GM15510 (cell line): ENCODE data around the gene POM121L2.

ENCODE experiments used
- POLR2A ChIP-seq: IDR thresholded peaks from 3 replicates; pipeline ENCODE4 v1.6.1; 2011; ENCODE audit warnings: borderline replicate concordance; ENCODE audit not compliant: insufficient read length; ENCODE audit errors: extremely low read depth

Gene POM121L2

DNA sequence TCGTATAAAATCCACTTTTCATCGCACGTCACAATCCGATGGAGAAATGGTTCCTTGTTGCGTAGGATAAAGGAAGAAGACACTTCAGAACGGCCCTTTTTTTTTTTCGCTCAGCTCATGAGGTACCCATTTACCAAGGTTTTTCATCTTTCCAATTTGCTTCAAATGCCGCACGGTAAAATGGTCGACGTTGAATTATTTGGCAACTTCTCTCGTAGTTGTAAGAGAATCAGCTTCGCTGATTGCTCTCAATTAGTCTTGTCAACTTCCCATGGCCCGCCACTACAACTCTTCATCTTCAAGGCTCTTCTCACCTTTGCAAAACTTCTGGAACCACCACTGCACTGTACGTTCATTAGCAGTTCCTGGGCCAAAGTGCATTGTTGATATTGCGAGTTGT is 28.8 kb downstream of the POM121L2 start:
- no peak for TF ChIP-seq POLR2A

DNA sequence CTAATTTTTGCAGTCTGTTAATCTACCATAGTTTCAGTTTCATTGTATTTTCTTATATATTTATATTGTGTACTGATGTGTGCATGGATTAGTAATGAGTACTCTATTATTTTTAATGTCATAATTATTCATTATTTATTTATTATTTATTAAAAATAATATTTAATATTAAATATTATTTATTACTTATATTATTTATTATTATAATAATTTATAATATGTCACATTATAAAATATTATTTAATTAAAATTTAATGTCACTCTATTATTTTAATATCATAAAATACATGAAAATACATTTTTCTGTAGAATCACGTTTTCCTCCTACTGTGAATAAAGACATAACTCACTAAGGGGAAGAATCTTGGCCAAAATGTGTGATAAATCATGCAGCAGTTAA is 30.5 kb downstream of the POM121L2 start:
- no peak for TF ChIP-seq POLR2A

DNA sequence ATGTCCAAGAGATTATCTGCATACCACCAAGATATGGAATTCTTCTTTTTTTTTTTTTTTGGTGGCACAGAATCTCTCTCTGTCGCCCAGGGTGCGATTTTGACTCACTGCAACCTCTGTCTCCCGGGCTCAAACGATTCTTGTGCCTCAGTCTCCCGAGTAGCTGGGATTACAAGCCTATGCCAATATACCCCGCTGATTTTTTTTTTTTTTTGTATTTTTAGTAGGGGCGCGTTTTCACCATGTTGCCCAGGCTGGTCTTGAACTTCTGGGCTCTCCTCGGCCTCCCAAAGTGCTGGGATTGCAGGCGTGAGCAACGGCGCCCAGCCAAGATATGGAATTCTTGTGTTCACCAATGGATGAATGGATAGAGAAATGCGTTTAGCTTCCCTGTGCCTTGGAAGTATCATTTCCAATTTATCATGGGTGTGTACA is 31.0 kb downstream of the POM121L2 start:
- no peak for TF ChIP-seq POLR2A

DNA sequence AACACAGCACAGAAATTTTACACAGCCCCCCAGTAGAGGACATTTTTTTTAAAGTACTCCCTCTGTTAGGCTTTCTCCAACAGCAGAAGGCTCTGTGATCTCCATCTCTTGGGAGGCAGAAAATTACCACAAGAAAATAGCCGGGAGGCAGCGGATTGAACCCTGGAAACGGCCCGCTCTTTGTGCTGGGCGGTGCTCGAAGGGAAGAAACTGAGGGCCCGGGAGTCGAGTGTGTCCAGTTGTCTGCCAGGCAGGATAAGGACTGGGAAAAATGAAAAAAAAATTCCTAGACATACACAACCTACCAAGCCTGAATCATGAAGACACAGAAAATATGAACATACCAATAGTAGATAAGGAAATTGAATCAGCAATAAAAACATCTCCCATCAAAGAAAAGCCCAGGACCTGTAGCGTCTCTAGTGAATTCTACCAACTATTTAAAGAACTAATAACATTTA is 31.5 kb downstream of the POM121L2 start:
- TF ChIP-seq POLR2A, result no peak

DNA sequence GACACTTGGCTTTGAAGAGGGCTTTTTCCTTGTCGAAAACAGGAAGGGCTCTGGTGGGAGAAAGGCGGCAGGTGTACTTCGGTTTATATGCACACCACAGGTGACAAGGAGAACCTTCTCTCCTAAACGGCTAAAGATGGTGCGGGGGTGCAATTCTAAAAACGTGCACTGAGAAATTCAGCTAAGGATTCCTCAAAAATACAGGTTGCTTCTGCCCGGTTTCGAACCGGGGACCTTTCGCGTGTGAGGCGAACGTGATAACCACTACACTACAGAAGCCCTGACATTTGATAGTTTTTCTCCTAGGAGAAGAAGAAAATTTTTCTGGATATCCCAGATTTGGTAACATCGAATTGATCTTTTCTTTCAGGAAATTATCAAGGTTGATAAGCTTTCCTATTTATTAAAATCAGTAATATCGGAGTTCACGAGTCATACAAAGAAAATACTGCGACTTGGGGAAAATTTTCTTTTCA is 32.0 kb downstream of the POM121L2 start:
- no peak for TF ChIP-seq POLR2A

DNA sequence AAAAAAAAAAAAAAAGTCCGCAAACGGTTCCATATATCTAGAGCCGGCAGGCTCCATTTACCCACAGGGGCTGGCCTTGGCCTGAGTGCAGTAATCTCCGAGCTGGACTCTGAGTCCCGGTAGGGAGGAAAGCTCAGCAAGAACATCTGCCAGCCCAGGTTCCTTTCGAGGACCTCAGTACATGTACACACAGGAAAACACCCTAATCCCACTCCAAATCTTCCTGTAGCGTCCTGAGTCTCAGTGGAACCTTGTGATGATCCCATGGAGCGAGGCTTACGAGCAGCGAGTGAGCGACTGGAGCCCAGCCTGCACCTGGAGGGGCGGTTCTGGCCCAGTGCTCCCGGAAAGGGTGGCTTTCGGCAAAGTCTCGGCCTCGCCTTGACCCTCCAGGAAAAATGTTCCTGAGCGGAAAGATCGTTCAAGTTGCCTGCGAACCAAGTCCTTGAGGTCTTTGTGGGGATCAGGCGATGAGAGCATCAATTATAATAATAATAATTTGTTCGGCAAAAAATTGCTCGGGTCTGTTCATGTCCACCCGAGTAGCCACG is 32.5 kb downstream of the POM121L2 start:
- TF ChIP-seq POLR2A, result no peak

DNA sequence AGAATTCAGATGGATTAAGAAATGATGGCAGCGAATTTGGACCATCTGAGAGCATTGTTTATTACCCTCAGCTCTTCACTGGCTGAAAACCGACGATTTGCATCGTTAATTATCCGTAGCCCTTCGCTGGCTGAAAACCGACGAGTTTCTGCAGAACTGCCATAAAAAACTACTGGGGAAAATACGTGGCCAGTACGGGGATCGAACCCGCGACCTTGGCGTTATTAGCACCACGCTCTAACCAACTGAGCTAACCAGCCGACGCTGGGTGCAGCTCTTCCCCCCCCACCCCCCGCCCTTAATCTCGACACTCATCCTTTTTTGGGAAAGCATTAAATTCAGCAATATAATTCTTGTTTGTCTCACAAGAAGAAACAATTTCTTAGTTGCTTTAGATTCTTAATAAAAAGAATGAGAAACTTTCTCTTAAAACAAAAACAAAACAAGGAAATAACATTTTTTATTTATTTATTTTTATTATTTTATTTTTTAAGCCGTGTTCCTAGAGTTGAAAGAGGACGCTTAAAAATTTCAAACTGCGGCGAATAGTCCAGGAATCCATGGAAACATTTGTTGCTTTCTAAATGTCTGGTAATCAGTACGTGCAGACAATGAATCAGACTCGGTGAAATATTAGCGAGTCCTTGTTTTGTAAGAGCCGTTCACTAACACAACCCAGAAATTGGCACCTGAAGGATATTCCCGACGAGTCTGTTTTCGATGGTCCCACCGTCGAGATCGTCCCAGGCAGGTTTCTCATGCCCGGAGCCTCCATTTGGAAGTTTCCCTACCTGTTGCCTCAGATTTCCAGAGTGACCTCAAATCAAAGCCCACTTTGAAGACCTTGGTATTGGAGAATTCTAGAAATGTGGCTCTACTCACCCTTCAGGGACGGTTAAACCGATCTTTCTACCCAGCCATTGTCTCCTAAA is 36.8 kb downstream of the POM121L2 start:
- TF ChIP-seq POLR2A, result no peak

DNA sequence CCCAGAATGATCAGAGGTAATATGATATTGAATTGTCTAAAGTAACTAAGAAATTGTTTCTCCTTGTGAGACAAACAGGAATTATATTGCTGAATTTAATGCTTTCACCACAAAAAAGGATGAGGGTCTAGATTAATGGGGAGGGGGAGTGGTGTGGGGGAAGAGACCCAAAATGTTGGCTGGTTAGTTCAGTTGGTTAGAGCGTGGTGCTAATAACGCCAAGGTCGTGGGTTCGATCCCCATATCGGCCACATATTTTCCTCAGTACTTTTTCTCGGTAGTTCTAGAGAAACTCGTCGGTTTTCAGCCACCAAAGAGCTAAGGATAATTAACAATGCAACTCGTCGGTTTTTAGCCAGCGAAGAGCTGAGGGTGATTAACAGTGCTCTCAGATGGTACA is 38.3 kb downstream of the POM121L2 start:
- no peak for TF ChIP-seq POLR2A

DNA sequence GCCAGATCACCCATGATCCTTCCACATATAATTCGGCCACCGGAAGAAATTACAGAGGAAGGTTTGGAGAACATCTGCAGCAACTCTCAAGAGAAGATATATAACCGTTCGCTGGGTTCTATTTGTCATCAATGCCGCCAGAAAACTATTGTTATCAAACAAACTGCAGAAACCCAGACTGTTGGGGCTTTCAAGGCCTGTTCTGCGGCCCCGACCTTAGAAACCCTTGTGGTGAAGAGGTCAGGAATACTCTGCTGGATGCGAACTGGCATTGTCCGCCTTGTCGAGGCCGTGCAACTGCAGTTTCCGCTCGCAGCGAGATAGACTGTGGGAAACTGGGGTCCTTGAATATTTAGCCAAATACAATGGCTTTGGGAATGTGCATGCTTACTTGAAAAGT is 43.3 kb downstream of the POM121L2 start:
- no peak for TF ChIP-seq POLR2A

DNA sequence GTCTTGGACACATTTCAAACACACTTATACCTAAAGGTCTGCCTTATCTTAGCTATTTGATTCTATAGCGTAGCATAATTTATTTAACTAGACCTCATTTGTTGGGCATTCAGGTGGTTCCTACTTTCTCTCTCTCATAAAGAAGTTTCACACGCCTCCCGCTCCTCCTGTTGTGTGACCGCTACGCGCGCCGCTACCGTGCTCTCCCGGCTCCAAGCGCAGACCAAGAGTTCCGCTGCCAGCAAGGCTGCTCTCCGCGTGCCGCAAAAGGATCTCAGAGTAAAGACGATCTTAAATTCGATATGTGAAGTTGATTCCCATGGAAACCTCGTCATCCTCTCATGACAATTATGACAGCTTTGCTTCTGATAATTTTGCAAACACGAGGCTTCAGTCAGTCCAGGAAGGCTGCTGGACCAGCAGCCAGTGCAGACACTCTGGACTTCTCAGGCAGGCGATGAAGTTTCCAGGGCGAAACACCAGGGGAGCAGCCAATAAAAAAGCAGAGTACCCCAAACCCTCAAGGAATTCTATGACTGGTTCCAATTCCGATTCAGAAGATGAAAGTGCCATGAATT is 44.1 kb downstream of the POM121L2 start:
- no peak for TF ChIP-seq POLR2A

DNA sequence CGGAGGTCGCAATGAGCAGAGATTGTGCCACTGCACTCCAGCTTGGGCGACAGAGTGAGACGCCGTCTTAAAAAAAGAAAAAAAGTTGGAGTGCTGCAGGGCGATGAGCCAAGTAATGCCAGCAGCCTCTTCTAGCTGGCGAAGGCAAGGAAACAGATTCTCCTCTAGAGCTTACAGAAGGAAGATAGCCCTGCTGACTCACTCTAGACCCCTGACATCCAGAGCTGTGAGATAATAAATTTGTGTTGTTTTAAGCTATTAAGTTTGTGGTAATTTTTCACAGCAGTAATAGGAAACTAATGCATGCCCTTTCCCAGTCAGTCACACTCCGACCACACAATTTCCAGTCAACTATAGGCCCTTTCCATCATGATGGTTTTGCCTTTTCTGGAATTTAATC is 48.2 kb downstream of the POM121L2 start:
- no peak for TF ChIP-seq POLR2A

DNA sequence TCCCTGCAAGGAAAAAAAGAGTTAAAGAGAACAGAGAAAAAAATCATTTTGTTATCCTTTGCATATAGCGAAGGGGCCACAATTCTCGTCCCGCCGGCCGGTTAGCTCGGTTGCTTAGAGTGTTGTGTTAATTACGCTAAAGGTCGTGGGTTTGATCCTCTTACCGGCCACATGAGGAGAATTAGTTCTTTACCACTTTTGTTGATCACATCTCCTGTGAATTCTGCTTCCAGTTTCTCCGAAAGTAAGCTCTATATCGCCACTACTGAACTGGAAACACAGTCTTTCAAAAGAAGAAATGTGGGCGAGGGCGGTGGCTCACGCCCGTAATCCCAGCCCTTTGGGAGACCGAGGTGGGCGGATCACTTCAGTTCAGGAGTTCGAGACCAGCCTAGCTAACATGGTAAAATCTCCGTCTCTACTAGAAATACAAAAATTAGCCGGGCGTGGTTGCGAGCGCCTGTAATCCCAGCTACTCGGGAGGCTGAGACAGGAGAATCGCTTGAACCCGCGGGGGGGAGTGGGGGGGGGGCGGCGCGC is 51.2 kb downstream of the POM121L2 start:
- TF ChIP-seq POLR2A, result no peak

DNA sequence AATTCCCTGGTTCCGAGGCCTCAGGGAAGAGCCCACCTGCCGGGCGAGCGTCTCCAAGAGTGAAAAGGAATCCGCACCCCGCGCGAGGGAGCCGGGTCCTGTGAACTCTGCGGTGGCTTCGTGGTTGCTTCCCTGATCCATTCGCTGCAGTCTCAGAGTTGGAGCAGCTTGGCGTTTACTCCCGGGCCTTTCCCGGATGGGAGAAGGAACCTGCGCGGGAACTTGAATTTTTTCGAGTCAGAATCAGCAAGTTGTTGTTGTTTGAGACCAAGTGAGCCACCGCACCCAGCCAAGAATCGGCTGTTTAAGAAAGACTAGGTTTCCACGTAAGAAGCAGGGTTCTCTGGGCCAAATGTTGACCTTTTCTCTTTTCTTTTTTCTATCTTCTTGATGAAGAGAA is 51.7 kb downstream of the POM121L2 start:
- TF ChIP-seq POLR2A, result no peak
